ENCODE measurements around the gene NUP133. TPM values are rescaled to one million over a fixed set of nuclear protein-coding genes. Genes with fewer than 3 reads are reported as not detected.

The NUP133 gene
- total RNA-seq, 1 experiment from 2014 or later = 65.2 TPM

DNA sequence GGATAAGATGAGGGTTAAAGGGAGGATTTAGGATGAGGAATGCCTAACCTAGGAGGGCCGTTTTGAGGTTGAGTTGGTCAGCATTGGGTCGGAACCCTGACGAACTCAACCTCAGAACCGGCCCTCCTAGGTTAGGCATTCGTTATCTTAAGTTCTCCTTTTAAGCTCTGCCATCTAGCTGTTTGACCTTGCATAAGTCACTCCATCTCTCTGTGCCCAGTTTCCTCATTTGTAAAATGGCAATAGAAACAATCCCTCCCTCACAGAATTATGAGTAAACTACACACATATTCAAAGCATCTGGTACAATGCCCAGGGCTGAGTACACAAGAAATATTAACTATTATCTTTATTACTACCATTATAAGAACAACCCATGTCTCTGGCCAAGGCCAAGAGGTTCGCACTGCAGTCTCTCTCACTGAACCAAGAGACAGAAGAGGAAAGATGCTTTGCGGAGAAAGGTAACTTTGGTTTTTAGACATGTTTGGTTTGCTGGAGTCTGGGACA, 45.5 kb upstream of the NUP133 start:
- no peaks in the 10 kb centered on the region for H3K27me3 Mint-ChIP-seq (ENCODE audit: insufficient read depth, unreplicated experiment)
- peaks cover 27% of the 10 kb centered on the region for H3K36me3 Mint-ChIP-seq (ENCODE audit: insufficient read depth, unreplicated experiment)
- CTCF ChIA-PET = interaction anchor here (1.2 kb wide), 1 partner anchor 101 kb away, joined by 3 read pairs; no protein-coding TSS in a partner anchor
- peaks cover 44% of the 10 kb centered on the region for H3K4me1 Mint-ChIP-seq (ENCODE audit: insufficient read depth, unreplicated experiment)
- H3K27ac Mint-ChIP-seq (ENCODE audit: low read depth, unreplicated experiment) = no peak overlapping the region
- TF ChIP-seq CTCF (IDR thresholded peaks at IDR 0.05; ENCODE audit: unreplicated experiment) = no peak
- intact Hi-C loops (cut with micrococcal nuclease) = no loop called here
- BruUV-seq (replicated peaks) = no TSS peak
- H3K4me3 Mint-ChIP-seq (ENCODE audit: unreplicated experiment) = no peak overlapping the region
- POLR2A ChIA-PET = interaction anchor here (0.6 kb wide), 1 partner anchor 12 kb away, joined by 3 read pairs; no protein-coding TSS in a partner anchor
- no peaks in the 10 kb centered on the region for H3K9me3 Mint-ChIP-seq (ENCODE audit: unreplicated experiment)
- no peak for DNase-seq (ENCODE audit: unreplicated experiment)

- Mint-ChIP-seq H3K36me3 (ENCODE audit: insufficient read depth, unreplicated experiment) (peaks cover 36% of the 10 kb centered on the region), H3K9me3 (ENCODE audit: unreplicated experiment) (no peaks in the 10 kb centered on the region), H3K4me1 (ENCODE audit: insufficient read depth, unreplicated experiment) (peaks cover 44% of the 10 kb centered on the region), H3K27ac (ENCODE audit: low read depth, unreplicated experiment) (no peak overlapping the region), H3K27me3 (ENCODE audit: insufficient read depth, unreplicated experiment) (no peaks in the 10 kb centered on the region), H3K4me3 (ENCODE audit: unreplicated experiment) (no peak overlapping the region)
- DNase-seq (ENCODE audit: unreplicated experiment) = no peak
- no peak for TF ChIP-seq CTCF (IDR thresholded peaks at IDR 0.05; ENCODE audit: unreplicated experiment)
- no TSS peak for BruUV-seq (replicated peaks)
- intact Hi-C loops (cut with micrococcal nuclease) = no loop called here
- ChIA-PET POLR2A (no interaction called here), CTCF (interaction anchor here (1.2 to 1.7 kb wide), 2 partner anchors 37 to 100 kb away, joined by 3 to 6 read pairs; no protein-coding TSS in a partner anchor)
Measured at GRCh38 chr1:229552732-229553131, 44.6 kb upstream of the NUP133 start.

GRCh38 chr1:229550812-229551567, 42.8 kb upstream of the NUP133 start:
- Mint-ChIP-seq H3K4me3 (ENCODE audit: unreplicated experiment) (no peak overlapping the region), H3K27me3 (ENCODE audit: insufficient read depth, unreplicated experiment) (no peaks in the 10 kb centered on the region), H3K9me3 (ENCODE audit: unreplicated experiment) (no peaks in the 10 kb centered on the region), H3K36me3 (ENCODE audit: insufficient read depth, unreplicated experiment) (peaks cover 48% of the 10 kb centered on the region), H3K27ac (ENCODE audit: low read depth, unreplicated experiment) (no peak overlapping the region), H3K4me1 (ENCODE audit: insufficient read depth, unreplicated experiment) (peaks cover 32% of the 10 kb centered on the region)
- BruUV-seq (replicated peaks) = no TSS peak
- TF ChIP-seq CTCF (IDR thresholded peaks at IDR 0.05; ENCODE audit: unreplicated experiment) = no peak
- intact Hi-C loops (cut with micrococcal nuclease) = no loop called here
- no peak for DNase-seq (ENCODE audit: unreplicated experiment)
- CTCF ChIA-PET = interaction anchor here (0.6 to 1.7 kb wide), 4 partner anchors 16 to 1441 kb away, joined by 3 to 6 read pairs (median 3); no protein-coding TSS in a partner anchor
- POLR2A ChIA-PET = interaction anchor here (0.6 to 1.7 kb wide), 5 partner anchors 28 to 258 kb away, joined by 3 to 7 read pairs (median 4); partner anchors contain the start of gene NUP133

- Mint-ChIP-seq H3K27ac (ENCODE audit: low read depth, unreplicated experiment) (no peak overlapping the region), H3K9me3 (ENCODE audit: unreplicated experiment) (no peaks in the 10 kb centered on the region), H3K36me3 (ENCODE audit: insufficient read depth, unreplicated experiment) (peaks cover 67% of the 10 kb centered on the region), H3K4me1 (ENCODE audit: insufficient read depth, unreplicated experiment) (peaks cover 12% of the 10 kb centered on the region), H3K4me3 (ENCODE audit: unreplicated experiment) (no peak overlapping the region), H3K27me3 (ENCODE audit: insufficient read depth, unreplicated experiment) (no peaks in the 10 kb centered on the region)
- BruUV-seq (replicated peaks) = no TSS peak
- CTCF ChIA-PET = interaction anchor here (0.6 to 3.1 kb wide), 3 partner anchors 10 to 647 kb away, joined by 3 to 22 read pairs (median 3); partner anchors contain the start of gene ABCB10
- POLR2A ChIA-PET = interaction anchor here (4.4 kb wide), 1 partner anchor 10 kb away, joined by 18 read pairs; the partner anchor contains the start of gene ABCB10
- DNase-seq (ENCODE audit: unreplicated experiment) = no peak
- no peak for TF ChIP-seq CTCF (IDR thresholded peaks at IDR 0.05; ENCODE audit: unreplicated experiment)
- intact Hi-C loops (cut with micrococcal nuclease) = no loop called here
Measured at GRCh38 chr1:229547542-229547941, 39.4 kb upstream of the NUP133 start.
